Right lobe of liver (tissue), 4 donors: ENCODE results near the gene PEMT.

ENCODE experiments used
- CTCF ChIP-seq, 4 donors: fragments of 200-600 bp in 3 of 4; fragments of 450-650 bp in 1 of 4; IDR thresholded peaks; one replicate each; pipeline versions ENCODE4 v1.5.1 to v1.8.0; 2016 to 2022; ENCODE audit warnings: antibody characterized with exemption in 4 of 4, mild to moderate bottlenecking in 2 of 4
- POLR2A ChIP-seq: fragments of 450-650 bp; IDR thresholded peaks from one replicate; pipeline ENCODE4 v1.6.1; 2017; ENCODE audit warnings: antibody characterized with exemption, mild to moderate bottlenecking
- donor health status: DM: no; HTN: no; CAD: no.
- donor health status: DM: no; HTN: no; CAD: no.
- donor health status: DM: no; HTN: yes; CAD: no.

- no peak for TF ChIP-seq CTCF (IDR thresholded peaks at IDR 0.05)
- no peak for TF ChIP-seq POLR2A
These were observed 32.3 kb downstream of the PEMT start for GRCh38 chr17:17559164-17559563.
